NCI-H526 treated with DMSO at 0.1 percent for 48 hours (cell line): ENCODE measurements around the gene THBS2.
"Not testable (repeated sequence)": the region's sequence is repeated elsewhere in the genome, so short reads cannot be mapped to it uniquely, and the experiment has no call there.

ENCODE experiments used
- DNase-seq: peaks from one replicate; lab custom pipeline; 2025; lab: John Stamatoyannopoulos, UW

Gene THBS2

GRCh38 chr6:169271877-169272216 is 18.2 kb upstream of the THBS2 start:
- no peak for DNase-seq

- DNase-seq, result no peak
Observed at GRCh38 chr6:169271158-169271876, 17.7 kb upstream of the THBS2 start.

GRCh38 chr6:169270077-169270380 is 16.4 kb upstream of the THBS2 start:
- DNase-seq, result not testable (repeated sequence)

DNA sequence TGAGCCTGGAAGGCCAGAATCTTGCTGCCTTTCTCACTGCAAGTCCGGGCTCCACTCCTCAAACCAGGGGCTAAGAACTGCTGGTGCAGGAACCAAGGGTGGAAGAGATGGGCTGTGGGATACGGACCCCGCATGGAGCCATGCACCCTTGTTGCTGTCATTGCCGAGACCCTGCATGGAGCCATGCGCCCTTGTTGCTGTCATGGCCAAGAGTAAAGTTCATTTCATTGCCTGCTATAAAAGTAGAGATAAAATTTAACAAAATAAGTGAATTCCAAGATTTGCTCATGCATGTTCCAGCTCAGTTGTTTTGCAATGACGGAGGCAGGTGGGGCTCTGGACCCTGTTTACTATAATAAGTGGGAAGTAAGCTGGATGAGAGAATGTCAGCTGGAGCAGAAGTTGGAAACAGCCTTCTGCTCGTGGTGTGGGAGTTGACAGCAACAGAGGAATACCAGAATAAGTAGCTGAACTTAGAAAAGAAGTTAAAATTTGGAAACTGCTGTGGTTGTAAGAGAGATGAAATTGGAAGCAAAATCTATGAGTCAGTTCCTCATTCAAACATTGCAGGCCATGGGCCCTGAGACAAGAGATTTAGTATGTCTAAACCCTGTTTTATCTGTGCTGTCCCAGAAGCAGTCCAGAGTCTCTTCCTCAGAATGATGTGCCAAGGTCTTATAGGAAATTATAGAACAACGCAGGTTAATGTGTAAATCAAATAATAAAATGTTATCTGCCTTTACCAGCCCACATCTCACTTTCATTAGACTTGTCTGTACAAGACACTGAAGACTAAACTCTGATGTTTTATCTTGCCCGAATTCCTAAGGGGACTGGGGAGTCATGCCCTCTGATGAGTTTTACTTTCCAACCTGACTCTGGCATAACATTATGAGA is 15.8 kb upstream of the THBS2 start:
- no peak for DNase-seq

- no peak for DNase-seq
Observed at GRCh38 chr6:169268276-169268675, 14.6 kb upstream of the THBS2 start.

DNA sequence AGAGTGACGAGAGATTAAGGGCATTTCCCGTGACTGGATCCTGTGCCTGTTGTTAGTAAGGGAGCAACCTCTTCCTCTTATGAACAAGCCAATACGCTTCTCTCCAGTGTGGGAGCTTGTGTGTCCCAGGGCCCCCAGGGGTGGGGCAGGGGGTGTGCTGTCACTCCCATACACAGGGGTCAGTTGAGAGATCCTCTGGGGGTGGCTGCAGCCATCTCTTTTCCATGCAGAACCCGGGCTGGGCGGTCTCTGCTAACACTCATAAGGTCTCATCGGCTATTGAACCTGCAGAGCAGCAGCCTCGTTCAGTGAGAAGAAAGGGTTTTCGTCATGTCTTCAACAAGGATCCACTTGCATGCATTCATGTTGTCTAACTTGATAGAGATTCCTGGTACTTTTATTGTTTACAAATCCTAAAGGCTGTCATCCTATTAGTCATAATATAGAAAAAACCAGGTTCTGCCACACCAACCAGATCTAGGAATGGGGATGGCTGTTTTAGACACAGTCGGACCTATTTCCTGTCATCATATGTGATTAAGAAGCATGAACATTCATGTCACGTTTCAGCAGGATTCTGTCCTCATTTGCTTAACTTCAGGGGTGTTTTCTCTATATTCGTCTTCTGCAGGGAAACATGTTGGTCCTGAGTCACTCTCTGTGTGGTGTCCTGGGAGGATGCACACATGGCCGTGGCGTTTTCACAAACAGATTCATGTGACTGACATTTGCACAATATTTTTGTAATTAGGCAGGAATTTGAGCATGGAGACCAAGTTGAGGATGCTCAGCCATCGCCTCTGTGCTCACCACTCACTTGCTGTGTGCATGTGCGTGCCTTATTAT is 13.3 kb upstream of the THBS2 start:
- DNase-seq, result no peak

DNA sequence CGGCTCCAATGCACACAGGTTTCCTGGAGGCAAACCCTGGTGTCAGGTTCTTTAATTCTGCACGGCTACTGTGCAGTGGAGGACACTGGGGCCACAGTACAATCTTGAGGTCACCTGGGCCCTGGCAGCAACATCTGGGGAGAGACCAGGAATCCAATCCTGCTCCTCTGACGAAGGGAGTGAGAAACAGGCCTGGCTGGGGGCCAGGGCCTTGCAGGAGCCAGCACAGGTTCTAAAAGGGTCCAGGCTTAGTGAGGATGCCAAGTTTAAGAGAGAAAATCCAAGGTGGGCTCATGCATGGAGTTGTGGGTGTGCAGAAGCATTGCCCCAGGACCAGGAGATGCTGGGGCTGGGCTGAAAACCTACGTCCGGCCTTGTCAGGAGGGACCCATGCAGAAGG is 12.6 kb upstream of the THBS2 start:
- DNase-seq, result no peak

DNA sequence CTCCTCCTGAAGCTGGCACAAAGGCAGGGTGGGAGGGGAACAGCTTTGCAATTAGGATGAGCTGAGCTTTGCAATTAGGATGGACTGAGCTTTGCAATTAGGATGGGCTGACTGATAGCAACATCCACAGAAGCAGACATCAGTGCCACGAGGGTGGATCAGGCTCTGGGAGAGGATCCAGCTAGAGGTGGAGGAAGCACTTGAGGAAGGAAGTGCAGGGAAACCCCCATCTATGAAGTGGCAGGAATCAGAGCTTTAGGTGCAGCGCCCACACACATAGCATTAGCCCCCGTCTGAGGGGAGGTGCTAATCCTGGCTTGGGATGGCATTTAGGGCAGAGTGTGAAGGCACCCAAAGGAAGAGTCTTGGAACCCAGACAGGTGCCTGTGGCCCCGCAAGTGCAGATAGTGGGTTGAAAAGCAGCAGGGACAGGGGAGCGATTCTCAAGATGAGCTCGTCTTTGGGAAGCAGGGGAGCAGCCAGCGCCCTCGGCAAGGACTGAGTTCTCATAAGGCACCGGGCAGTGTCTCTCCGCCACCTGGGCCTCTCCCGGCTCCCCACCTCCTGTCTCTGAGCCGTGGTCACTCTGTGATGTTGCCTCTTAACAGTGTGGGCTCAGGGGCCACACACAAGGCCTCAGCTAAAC is 12.0 kb upstream of the THBS2 start:
- DNase-seq, result no peak

DNA sequence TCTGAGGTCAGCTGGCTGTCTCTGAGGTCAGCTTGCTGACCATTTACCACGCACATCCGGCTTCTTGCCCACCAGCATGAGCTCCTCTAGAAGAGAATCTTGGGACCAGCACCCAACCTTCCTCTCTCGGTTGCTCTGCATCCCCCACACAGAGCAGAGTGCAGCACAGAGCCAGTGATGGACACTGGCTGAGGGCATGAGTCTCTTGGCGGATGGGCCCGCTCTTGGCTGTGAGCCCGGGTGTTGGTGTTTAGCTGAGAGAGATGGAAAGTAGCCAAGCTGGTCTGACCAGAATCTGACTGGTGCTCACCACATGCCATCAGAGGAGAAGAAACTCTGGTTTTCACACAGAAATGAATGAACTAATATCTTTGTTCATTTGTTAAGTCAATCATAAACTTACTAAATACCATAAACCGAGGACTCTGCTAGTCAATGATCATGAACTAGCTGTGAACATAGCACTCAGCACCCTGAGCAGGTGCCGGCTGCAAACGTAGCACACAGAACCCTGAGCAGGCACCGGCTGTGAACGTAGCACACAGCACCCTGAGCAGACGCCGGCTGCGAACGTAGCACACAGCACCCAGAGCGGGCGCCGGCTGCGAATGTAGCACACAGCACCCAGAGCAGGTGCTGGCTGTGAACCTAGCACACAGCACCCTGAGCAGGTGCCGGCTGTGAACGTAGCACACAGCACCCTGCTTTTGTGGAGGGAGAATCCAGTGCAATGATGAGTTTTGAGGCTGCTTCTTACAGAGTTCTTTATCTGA is 10.4 kb upstream of the THBS2 start:
- no peak for DNase-seq

GRCh38 chr6:169263374-169263773 is 9.7 kb upstream of the THBS2 start:
- DNase-seq, result no peak

DNA sequence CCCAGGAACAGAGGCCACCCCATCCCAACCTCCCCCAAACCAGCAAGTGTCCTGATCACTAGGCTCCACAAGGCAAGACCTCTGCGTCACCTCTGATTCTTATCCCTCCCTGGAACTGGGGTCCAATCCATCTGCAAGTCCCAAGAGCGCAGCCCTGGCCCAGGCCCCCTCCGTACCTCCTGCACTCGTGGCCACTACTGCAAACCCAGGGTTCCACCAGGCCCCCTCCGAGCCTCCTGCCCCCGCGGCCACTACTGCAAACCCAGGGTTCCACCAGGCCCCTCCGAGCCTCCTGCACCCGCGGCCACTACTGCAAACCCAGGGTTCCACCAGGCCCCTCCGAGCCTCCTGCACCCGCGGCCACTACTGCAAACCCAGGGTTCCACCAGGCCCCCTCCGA is 9.0 kb upstream of the THBS2 start:
- not testable (repeated sequence) for DNase-seq

DNA sequence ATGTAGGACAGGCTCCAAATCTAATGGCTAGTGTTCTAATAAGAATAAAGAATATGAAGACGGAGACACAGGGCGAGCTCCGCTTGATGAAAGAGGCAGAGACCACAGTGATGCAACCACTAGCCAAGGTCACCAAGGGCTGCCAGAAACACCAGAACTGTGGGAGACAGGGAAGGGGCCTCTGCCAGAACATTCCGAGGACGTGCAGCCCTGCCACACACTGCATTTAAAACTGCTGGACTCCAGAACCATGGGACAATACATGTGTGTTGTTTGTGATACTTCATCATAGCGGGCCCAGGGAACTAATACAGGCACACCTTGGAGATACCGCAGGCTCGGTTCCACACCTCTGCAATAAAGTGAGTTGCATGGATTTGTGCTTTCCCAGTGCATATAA is 2.9 kb upstream of the THBS2 start:
- DNase-seq, result no peak

DNA sequence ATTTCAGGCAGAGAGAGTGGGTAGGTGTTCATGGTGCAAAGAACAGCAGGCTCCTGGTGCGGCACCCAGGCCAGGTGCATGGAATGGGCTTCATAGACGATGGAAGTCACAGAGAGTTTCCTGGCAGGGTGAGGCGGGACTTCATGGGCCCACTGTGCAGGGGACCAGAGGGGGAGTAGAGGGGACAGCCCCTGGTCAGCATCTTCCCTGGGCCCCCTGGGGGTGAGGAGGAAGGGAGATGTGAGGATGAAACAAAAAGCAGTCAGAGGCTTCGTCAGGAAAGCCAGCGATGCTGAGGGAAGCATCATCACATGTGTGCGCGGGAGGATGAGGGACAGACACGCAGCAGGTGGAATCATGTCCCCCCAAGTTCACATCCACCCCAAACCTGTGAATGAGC is 2.4 kb upstream of the THBS2 start:
- DNase-seq, result no peak

- no peak for DNase-seq
Observed at GRCh38 chr6:169255643-169256042, 2.0 kb upstream of the THBS2 start.

DNA sequence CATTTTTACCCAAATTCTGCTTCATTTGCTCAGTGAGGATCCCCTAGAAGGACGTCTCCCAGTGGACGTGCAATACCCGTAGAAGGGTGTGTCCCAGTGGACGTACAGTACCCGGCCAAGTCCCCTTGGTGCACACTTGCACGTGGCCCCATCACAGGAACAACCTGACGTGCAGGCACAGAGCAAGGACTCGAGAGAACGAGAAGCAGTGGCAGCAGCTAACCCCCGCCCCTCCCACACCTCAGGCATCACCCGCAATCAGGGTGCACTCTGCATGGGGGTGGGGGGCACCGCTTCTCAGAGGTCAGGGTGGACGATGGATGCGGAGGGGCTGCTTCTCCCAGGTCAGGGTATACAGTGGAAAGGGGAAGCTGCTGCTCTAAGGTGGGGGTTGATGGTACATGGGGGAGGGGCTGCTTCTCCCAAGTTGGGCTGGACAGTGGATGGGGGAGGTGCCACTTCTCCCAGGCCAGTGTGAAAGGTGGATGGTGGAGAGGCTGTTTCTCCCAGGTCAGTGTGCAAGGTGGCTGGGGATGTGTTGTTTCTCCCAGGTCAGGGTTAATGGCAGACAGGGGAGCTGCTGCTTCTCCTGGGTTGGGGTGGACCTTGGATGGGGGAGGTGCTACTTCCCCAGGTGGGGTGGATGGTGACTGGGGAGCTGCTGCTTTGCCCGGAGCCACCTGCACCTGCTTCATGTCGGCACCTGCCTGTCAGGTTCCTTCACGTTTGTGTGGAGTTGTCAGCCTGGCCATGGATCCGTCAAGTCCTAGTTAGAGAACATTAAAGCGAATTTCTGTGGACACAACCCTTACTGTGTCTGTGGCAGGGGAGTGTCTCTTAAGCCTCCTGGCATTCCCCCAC is 1.0 kb upstream of the THBS2 start:
- peak; percentile 32 for DNase-seq

- peak; percentile 83 for DNase-seq
Observed at GRCh38 chr6:169252505-169253189, 999 bp downstream of the THBS2 start.

- peak; percentile 22 for DNase-seq
Observed at GRCh38 chr6:169251822-169252504, 1.7 kb downstream of the THBS2 start.

- DNase-seq, result no peak
Observed at GRCh38 chr6:169251371-169251802, 2.3 kb downstream of the THBS2 start.

DNA sequence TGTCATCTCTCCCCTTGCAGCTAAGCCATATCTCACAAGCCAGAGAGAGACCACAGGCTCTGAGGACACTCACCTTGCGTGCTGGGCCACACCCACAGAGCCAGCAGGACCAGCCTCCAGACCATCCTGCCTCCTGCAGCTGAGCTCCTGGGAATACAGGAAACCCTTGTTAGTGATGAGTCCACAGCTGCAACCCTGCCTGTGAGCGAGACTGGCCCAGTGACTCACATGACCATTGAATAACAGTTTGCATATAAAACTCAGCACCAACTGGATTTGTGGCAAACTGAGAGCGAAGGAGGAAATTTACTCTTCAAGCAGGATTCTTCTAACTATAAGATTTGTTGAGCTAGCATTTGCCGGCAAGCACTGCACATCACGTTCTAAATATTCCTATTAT is 3.0 kb downstream of the THBS2 start:
- peak; percentile 77 for DNase-seq
